ENCODE measurements around the gene IQGAP2. TPM values are rescaled to one million over a fixed set of nuclear protein-coding genes. Genes with fewer than 3 reads are reported as not detected.

The IQGAP2 gene
- total and polyA plus RNA-seq, 2 of the 8 experiments (the other 6 are each of a cell fraction or from before 2014, with no cell fraction given) = 19.7 to 66.0 TPM

GRCh38 chr5:76689321-76690036, 286.4 kb downstream of the IQGAP2 start:
- H2AK5ac ChIP-seq (ENCODE audit: low read depth, low read length) = no peak overlapping the region
- no peak overlapping the region for H4K8ac ChIP-seq (ENCODE audit: extremely low read depth, insufficient read depth, low read length)
- H3K9me3 ChIP-seq (ENCODE audit: insufficient read depth in 2 of 2, low read depth in 1 of 2, low read length in 1 of 2) = no peaks in the 10 kb centered on the region
- H2BK120ac ChIP-seq (replicated peaks; ENCODE audit: low read depth, low read length) = no peak overlapping the region
- DNase-seq (ENCODE audit: low read depth in 1 of 2, low spot score in 2 of 2) (no peak), FAIRE-seq (no peak)
- no peak overlapping the region for H4K5ac ChIP-seq (ENCODE audit: insufficient read length, low read depth, low read length)
- H3K27me3 ChIP-seq (replicated peaks in 1 of 4; ENCODE audit: control insufficient read depth in 3 of 4, extremely low read depth in 1 of 4, insufficient read depth in 3 of 4, low read length in 3 of 4) = no peaks in the 10 kb centered on the region
- H2BK15ac ChIP-seq (ENCODE audit: low read length) = no peak overlapping the region
- H3K23me2 ChIP-seq (ENCODE audit: low read depth, low read length) = no peaks in the 10 kb centered on the region
- H3K79me2 ChIP-seq (ENCODE audit: control insufficient read depth in 1 of 2, insufficient read depth in 2 of 2, low read length in 2 of 2) = no peaks in the 10 kb centered on the region
- H3K18ac ChIP-seq (ENCODE audit: extremely low read depth, low read length) = no peak overlapping the region
- H2AFZ ChIP-seq (ENCODE audit: low read length) = no peak overlapping the region
- H3K4me3 ChIP-seq (ENCODE audit: extremely low read depth in 1 of 4, insufficient read depth in 2 of 4, low read depth in 3 of 4, low read length in 4 of 4) = no peak overlapping the region
- H2BK5ac ChIP-seq (ENCODE audit: low read depth, low read length) = no peak overlapping the region
- no peak overlapping the region for H3K14ac ChIP-seq (ENCODE audit: insufficient read length)
- H3K4me2 ChIP-seq (ENCODE audit: insufficient read depth in 1 of 2, low read depth in 2 of 2, low read length in 2 of 2) = no peak overlapping the region
- ChIA-PET CTCF (ENCODE audit: partially characterized antibody) (interaction anchor here (0.6 to 1.5 kb wide), 7 partner anchors 10 to 423 kb away, joined by 3 to 4 read pairs (median 3); no protein-coding TSS in a partner anchor), POLR2A (ENCODE audit: partially characterized antibody) (no interaction called here)
- WGBS, 2 experiments (ENCODE audit: extremely low coverage in 1 of 2, insufficient coverage in 1 of 2, insufficient read length in 1 of 2, insufficient replicate concordance in 2 of 2, low coverage in 1 of 2, low lambda C conversion rate in 2 of 2, missing lambda C conversion rate in 1 of 2) = 98% methylated on average over 3 of the region's 3 CpGs; no CpG with 5 or more reads in 1 of the 2 experiments
- no peak overlapping the region for H3K56ac ChIP-seq (replicated peaks; ENCODE audit: insufficient read length, low read depth, low read length)
- H3K79me1 ChIP-seq (ENCODE audit: low read depth, low read length) = no peaks in the 10 kb centered on the region
- no peak overlapping the region for H3K9ac ChIP-seq (replicated peaks in 1 of 4; ENCODE audit: extremely low read depth in 1 of 4, low read depth in 3 of 4, low read length in 3 of 4)
- H3K36me3 ChIP-seq (ENCODE audit: control insufficient read depth in 2 of 4, insufficient read depth in 4 of 4, low read length in 3 of 4) = no peaks in the 10 kb centered on the region; a peak in 2 of 8 replicates
- no peak for TF ChIP-seq TBP (IDR thresholded peaks at IDR 0.05; ENCODE audit: low read depth, low read length)
- TF ChIP-seq SP1 (IDR thresholded peaks at IDR 0.05; ENCODE audit: low read depth, low read length) = no peak
- TF ChIP-seq POLR2AphosphoS5 (IDR thresholded peaks at IDR 0.05; ENCODE audit: low read depth, low read length) = no peak
- TF ChIP-seq CBX8 (IDR thresholded peaks at IDR 0.05; ENCODE audit: borderline replicate concordance, low read depth, low read length) = no peak
- TF ChIP-seq GABPA (IDR thresholded peaks at IDR 0.05; ENCODE audit: borderline replicate concordance, insufficient read depth, low read length) = no peak
- no peak for TF ChIP-seq NANOG (IDR thresholded peaks at IDR 0.05; ENCODE audit: insufficient read depth, low read depth, low read length, poor library complexity, severe bottlenecking)
- no peak for TF ChIP-seq YY1 (IDR thresholded peaks at IDR 0.05; ENCODE audit: low read depth, low read length)
- no peak for TF ChIP-seq RFX5 (IDR thresholded peaks at IDR 0.05; ENCODE audit: borderline replicate concordance, low read depth, low read length)
- TF ChIP-seq HDAC2 (IDR thresholded peaks at IDR 0.05; ENCODE audit: borderline replicate concordance in 1 of 2, low read depth in 2 of 2, low read length in 2 of 2) = no peak
- no peak for TF ChIP-seq BACH1 (IDR thresholded peaks at IDR 0.05; ENCODE audit: low read length)
- no peak for TF ChIP-seq KDM1A (IDR thresholded peaks at IDR 0.05; ENCODE audit: borderline replicate concordance, low read length)
- no peak for TF ChIP-seq CHD2 (IDR thresholded peaks at IDR 0.05; ENCODE audit: low read length)
- no peak overlapping the region for H3K4ac ChIP-seq (replicated peaks; ENCODE audit: insufficient read length, low read depth, low read length)
- no peak overlapping the region for H2BK20ac ChIP-seq (ENCODE audit: low read length)
- no peak overlapping the region for H2BK12ac ChIP-seq (ENCODE audit: low read depth, low read length)
- H4K91ac ChIP-seq (replicated peaks; ENCODE audit: insufficient read length, low read length) = no peak overlapping the region
- no peak overlapping the region for H3K27ac ChIP-seq (ENCODE audit: low read depth, low read length)
- H3K4me1 ChIP-seq (replicated peaks in 1 of 4; ENCODE audit: control insufficient read depth in 3 of 4, insufficient read depth in 4 of 4, low read length in 3 of 4) = no peaks in the 10 kb centered on the region
- no peak overlapping the region for H3K23ac ChIP-seq (ENCODE audit: insufficient read length)
- no peaks in the 10 kb centered on the region for H4K20me1 ChIP-seq (replicated peaks in 1 of 2; ENCODE audit: control insufficient read depth in 1 of 2, insufficient read depth in 2 of 2, low read length in 2 of 2)

Data from H1 (cell line).